HG02970 (cell line): Measurements from ENCODE around the gene TP53I3.
"Not testable (repeated sequence)": the region's sequence is repeated elsewhere in the genome, so short reads cannot be mapped to it uniquely, and the experiment has no call there.

Experiments used
- ATAC-seq: cut with Tn5 transposase; IDR thresholded peaks from one replicate; pipeline ENCODE4 v1.9.1; 2021; ENCODE audit warnings: mild to moderate bottlenecking, moderate library complexity, moderate number of reproducible peaks; ENCODE audit not compliant: unreplicated experiment, low FRiP score

The TP53I3 gene, protein sequence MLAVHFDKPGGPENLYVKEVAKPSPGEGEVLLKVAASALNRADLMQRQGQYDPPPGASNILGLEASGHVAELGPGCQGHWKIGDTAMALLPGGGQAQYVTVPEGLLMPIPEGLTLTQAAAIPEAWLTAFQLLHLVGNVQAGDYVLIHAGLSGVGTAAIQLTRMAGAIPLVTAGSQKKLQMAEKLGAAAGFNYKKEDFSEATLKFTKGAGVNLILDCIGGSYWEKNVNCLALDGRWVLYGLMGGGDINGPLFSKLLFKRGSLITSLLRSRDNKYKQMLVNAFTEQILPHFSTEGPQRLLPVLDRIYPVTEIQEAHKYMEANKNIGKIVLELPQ

DNA sequence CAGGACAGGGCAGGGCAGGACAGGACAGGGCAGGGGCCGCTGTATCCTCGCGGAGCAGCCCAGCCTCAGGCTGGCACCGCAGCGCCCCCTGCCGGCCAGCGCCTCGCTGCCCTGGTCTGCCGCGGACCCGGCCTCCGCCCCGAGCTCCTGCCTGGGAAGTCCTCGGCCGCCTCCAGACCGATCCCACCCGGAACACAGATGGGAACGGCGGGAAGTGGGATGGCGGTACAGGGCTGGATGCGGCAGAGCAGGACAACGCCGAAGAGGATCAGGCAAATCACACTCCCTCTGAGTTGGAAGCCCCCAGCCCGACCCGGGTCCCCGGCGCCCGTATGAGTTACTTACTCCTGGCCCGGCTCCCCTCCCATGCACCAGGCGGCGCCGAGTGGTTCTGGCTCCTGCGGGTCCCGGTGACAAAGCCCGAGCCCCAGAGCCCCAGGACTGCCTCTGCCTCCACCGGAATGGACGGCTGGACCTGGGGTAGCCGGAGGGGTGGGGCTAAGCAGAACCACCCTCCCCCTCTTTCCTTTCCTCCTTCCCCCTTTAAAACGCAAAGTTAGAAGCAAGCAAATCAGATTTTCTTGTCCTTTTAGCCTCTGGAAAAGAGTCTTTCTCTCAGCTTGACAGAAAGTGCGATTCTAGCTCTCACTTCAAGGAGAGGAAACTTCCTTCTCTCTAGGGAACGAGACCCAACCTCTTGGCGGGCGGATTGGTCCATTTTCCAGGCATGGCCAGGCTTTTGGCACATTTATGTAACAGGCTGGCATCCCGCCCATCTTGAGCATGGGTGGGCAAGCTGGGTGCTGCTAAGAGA lies at the start of gene TP53I3:
TSS of gene TP53I3 (minus strand) at position 449 of the 814 bp plus-strand sequence. CDS start 508 bp downstream, outside the sequence.
- ATAC-seq, result peak; percentile 68

- ATAC-seq, result no peak
Observed at GRCh38 chr2:24132543-24132942, 47.9 kb upstream of the TP53I3 start.

GRCh38 chr2:24125956-24126355 lies 41.3 kb upstream of the TP53I3 start:
- ATAC-seq, result no peak

GRCh38 chr2:24123922-24124580 lies 39.4 kb upstream of the TP53I3 start:
- ATAC-seq, result no peak

- peak; percentile 93 for ATAC-seq
Observed at GRCh38 chr2:24123195-24123921, 38.7 kb upstream of the TP53I3 start, which contains the start of the genes FAM228B and PFN4. Gene FAM228B, plus strand, starts transcription at chr2:24123469. Its CDS starts 893 bp downstream, at chr2:24124362. Gene PFN4, minus strand, starts transcription at chr2:24123334. Its CDS starts 799 bp downstream, at chr2:24122535.

DNA sequence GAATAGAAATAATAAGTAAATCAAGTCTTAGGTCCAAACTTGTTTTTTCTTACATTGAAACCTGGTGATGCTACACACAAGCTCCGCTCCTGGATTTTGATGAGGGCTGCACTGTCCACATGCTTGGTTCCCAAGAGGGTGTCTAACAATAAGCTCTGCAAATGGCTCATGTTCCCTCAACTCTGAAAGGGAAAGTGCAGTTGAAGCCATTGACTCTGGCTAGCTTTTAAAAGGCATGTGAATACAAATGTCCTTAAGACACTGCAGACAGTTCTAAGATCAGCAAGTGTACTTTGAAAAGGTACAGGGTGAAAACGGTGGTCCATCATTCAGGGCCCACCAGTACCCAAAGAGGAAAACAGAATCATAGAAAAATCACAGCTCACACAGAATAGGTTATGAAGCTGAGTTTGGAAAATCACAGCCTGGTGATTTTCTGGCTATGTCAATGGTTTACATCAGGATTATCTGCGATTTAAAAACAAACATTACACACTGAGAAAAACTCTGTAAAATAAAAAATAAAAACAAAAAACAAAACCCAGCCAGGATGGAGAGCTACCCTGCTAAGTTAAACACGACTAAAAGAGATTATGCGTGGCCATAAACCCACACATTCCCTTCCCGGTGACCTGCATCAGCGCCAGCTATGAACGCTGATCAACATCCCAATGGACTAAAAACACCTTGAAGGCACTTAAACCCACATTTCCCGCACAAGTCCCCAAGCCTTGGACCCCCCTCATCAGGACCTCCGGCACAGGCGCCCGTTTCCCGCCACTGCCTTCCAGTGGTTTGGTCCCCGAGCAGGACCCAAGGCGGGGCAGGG lies 37.9 kb upstream of the TP53I3 start:
- no peak for ATAC-seq

DNA sequence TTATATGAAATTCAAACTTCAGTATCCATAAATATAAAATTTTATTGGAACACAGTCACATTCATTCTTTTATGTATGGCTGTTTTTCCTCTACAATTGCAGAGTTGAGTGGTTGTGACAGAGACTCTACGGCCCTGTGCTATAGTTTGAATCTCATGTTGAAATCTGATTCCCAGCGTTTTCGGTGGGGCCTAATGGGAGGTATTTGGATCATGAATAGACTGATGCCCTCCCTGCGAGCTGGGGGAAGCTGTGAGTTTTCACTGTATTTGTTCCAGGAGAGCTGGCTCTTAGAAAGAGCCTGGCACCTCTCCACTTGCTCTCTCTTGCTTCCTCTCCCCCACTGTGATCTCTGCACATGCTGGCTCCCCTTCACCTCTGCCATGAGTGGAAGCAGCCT lies 36.8 kb upstream of the TP53I3 start:
- ATAC-seq, result no peak

GRCh38 chr2:24121066-24121465 lies 36.4 kb upstream of the TP53I3 start:
- no peak for ATAC-seq

GRCh38 chr2:24117902-24118301 lies 33.3 kb upstream of the TP53I3 start:
- no peak for ATAC-seq

- no peak for ATAC-seq
Observed at GRCh38 chr2:24115057-24115456, 30.4 kb upstream of the TP53I3 start.

GRCh38 chr2:24111407-24111901 lies 26.8 kb upstream of the TP53I3 start:
- ATAC-seq, result no peak

DNA sequence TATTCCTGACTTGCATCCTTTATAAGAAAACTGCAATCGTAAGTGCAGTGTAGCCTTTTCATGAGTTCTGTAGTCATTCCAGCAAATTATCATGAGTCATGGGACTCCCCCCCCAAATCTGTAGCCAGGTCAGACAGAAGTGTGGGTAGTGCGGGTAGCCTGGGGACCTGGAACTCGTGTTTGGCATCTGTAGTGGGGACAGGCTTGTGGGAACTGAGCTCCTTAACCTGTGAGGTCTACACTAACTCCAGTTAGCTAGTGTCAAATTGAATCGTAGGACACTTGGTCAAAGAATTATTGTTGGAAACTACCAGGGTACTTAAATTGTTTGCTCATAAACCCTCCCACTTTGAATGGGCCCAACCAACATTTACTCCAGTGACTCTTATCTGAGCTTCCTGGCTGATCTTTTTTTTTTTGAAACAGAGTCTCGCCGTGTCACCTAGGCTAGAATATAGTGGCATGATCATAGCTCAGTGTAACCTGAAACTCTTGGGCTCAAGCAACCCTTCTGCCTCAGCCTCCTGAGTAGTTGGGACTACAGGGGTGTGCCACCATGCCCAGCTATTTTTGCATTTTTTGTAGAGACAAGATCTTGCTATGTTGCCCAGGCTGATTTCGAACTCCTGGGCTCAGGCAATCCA lies 26.1 kb upstream of the TP53I3 start:
- ATAC-seq, result no peak

GRCh38 chr2:24109431-24109830 lies 24.8 kb upstream of the TP53I3 start:
- not testable (repeated sequence) for ATAC-seq

GRCh38 chr2:24107336-24107735 lies 22.7 kb upstream of the TP53I3 start:
- ATAC-seq, result no peak

DNA sequence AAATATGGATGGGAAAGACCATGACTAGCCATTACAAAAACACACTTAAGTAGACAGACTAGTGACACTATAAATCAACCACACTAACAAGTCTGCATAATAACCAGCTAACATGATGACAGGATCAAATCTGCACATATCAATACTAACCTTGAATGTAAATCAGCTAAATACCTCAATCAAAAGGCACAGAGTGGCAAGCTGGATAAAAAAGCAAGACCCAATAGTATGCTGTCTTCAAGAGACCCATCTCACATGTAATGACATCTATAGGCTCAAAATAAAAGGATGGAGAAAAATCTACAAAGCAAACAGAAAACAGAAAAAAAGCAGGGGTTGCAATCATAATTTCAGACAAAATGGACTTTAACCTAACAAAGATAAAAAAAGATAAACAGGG lies 22.2 kb upstream of the TP53I3 start:
- no peak for ATAC-seq

- ATAC-seq, result no peak
Observed at GRCh38 chr2:24105816-24106215, 21.2 kb upstream of the TP53I3 start.

DNA sequence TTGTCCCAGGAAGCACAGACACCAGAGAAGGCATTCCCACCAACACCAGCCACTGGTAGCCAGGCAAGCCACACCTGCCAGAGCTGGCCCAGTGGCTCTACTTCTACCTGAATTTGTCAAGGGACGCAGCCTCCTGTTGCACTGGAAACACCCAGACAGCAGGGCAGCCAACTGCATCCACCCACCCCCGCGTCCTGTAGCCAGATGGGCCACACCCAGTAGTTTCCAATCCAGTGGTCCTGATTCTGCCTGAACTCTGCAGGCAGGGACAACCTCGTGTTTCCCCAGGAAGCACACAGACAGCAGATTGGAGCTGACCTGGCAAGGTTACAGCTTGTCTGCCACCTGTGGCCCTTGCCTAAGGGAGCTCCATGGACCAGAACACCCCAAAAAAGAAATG lies 20.3 kb upstream of the TP53I3 start:
- no peak for ATAC-seq

- no peak for ATAC-seq
Observed at GRCh38 chr2:24104110-24104650, 19.5 kb upstream of the TP53I3 start.

- ATAC-seq, result no peak
Observed at GRCh38 chr2:24102677-24103076, 18.0 kb upstream of the TP53I3 start.
